Measurements from ENCODE around the gene NUDT16.

- TF ChIP-seq CTCF (conservative IDR thresholded peaks at IDR 0.05 in 1 of 2, IDR thresholded peaks at IDR 0.05 in 1 of 2; ENCODE audit: low read depth in 1 of 2, low read length in 2 of 2), result no peak
- TF ChIP-seq EZH2 (IDR thresholded peaks at IDR 0.05; ENCODE audit: low read length, missing control alignments), result no peak
Observed at GRCh38 chr3:131397889-131398288, 16.3 kb downstream of the NUDT16 start.

Measured in fibroblast of lung (primary cell).